Kidney epithelial cell (primary cell): ENCODE results near the gene MIA. TPM values are rescaled to one million over a fixed set of nuclear protein-coding genes. Genes with fewer than 3 reads are reported as not detected.

Experiments
- DNase-seq: peaks from one replicate; pipeline ENCODE4 v3.0.0-alpha.2; 2010; ENCODE audit warnings: low read depth
- H3K27me3 ChIP-seq: 2 replicates; pipeline ENCODE4 v1.6.0; 2011; ENCODE audit warnings: low read length; ENCODE audit not compliant: control insufficient read depth, insufficient read depth
- H3K36me3 ChIP-seq: 2 replicates; pipeline ENCODE4 v1.5.1; 2011; ENCODE audit warnings: low read length; ENCODE audit not compliant: control insufficient read depth, insufficient read depth
- H3K4me3 ChIP-seq: 2 replicates; pipeline ENCODE4 v1.5.1; 2011; ENCODE audit warnings: low read depth, mild to moderate bottlenecking, control low read depth, low read length
- total RNA-seq: library from RNA; depleted of rRNA; stranded (reverse); fragments of >200 nt; gene quantifications from 2 replicates; pipeline ENCODE4 v1.2.3, GENCODE V29; 2015
- TF ChIP-seq, protein P1 (sequence below): IDR thresholded peaks from 2 replicates; pipeline ENCODE4 v1.5.1; 2011; ENCODE audit warnings: mild to moderate bottlenecking, moderate library complexity, low read length, control low read depth, inconsistent platforms; ENCODE audit not compliant: insufficient read depth, poor library complexity, severe bottlenecking

Gene MIA
- total RNA-seq, 1 donor from 2014 or later, result not detected

DNA sequence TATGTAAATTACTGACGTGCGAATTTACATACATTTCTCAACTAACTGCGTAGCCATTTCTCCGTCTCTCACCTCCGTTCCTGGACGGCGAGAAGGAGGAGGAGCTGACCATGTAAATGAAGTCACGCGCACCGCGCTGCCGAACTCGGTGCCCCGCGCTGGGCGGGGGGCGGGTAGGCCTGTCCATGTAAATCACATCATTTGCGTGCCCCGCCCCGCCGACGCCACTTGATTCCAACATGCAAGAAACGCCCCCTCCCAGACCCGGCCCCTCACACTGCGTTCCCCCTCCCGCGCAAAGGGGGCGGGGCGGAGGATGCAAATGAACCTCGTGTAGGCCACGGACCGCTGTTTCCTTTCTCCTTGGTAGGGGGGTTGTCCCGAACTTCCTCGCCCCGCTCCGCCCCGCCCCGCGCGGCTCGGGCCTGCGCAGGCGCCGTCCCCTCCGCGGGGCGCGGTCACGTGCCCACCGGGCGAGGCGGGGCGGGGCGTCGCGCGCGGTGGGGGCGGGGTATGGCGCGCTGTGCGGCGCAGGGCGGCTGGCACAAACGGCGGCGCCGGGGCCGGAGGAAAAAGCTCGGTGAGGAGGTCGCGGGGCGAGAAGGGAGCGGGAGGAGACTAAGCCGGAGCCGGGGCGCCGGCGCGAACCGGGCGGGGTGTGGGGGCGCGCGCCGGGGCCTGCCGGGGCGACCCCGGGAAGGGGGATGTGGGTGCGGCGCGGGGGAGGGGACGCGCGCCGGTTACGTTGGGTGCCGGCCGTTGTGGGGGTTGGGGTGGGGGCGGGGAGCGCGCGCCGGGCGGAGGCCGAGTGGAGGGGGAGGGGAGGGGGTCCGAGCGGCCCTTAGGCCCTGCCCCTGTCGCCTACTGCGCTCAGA lies 23.6 kb downstream of the MIA start, which contains the start of gene EGLN2:
Gene EGLN2 (plus strand): TSS at position 509 of the 875 bp plus-strand sequence. CDS start 1,382 bp downstream, outside the sequence.
- H3K4me3 ChIP-seq, result peak within 1 kb of the TSS; percentile 98
- TF ChIP-seq, protein P1, sequence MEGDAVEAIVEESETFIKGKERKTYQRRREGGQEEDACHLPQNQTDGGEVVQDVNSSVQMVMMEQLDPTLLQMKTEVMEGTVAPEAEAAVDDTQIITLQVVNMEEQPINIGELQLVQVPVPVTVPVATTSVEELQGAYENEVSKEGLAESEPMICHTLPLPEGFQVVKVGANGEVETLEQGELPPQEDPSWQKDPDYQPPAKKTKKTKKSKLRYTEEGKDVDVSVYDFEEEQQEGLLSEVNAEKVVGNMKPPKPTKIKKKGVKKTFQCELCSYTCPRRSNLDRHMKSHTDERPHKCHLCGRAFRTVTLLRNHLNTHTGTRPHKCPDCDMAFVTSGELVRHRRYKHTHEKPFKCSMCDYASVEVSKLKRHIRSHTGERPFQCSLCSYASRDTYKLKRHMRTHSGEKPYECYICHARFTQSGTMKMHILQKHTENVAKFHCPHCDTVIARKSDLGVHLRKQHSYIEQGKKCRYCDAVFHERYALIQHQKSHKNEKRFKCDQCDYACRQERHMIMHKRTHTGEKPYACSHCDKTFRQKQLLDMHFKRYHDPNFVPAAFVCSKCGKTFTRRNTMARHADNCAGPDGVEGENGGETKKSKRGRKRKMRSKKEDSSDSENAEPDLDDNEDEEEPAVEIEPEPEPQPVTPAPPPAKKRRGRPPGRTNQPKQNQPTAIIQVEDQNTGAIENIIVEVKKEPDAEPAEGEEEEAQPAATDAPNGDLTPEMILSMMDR, result no peak
- DNase-seq, result peak; percentile 99
- peaks cover 2% of the 10 kb centered on the region for H3K36me3 ChIP-seq
- no peaks in the 10 kb centered on the region for H3K27me3 ChIP-seq

DNA sequence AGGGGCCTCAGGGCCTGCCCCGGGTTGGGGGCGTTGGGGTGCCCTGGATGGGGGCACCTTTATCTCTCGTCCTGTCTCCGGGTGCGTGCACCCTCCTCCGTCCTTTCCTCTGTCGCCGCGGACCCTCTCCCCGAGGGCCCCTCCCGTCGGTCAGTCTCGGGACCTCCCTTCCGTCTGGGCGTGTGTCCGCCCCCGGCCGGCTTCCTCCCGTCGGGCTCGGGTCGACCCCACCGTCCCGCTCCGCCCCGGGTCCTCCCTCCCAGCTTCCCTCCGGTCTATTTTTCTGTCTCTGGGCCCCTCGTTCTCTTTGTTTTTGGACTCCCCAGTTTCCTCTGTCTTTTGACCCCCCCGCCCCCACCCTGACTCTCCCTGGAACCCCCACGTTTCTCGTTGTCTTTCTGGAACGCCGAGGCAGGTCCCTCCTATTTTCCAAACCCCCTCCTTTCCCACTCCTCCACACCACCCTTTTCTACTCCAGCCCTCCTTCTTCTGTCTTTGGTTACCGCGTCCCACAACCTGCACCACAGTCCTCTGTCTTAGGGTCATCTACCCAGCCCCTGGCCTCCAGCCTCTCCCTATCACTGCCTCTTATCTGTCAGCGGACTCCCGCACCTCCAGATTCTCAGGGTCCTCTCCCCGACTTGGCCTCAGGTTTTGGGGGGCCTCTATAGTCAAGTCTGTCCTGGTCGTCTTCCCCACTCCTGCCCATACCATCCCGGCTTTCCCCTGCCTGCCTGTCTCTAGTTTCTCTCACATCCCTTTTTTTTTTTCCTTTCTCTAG lies 24.4 kb downstream of the MIA start:
- no peak for DNase-seq
- H3K36me3 ChIP-seq, result peaks cover 2% of the 10 kb centered on the region
- peak overlapping the region; percentile 98 for H3K4me3 ChIP-seq
- TF ChIP-seq, protein P1, result no peak
- H3K27me3 ChIP-seq, result no peaks in the 10 kb centered on the region

DNA sequence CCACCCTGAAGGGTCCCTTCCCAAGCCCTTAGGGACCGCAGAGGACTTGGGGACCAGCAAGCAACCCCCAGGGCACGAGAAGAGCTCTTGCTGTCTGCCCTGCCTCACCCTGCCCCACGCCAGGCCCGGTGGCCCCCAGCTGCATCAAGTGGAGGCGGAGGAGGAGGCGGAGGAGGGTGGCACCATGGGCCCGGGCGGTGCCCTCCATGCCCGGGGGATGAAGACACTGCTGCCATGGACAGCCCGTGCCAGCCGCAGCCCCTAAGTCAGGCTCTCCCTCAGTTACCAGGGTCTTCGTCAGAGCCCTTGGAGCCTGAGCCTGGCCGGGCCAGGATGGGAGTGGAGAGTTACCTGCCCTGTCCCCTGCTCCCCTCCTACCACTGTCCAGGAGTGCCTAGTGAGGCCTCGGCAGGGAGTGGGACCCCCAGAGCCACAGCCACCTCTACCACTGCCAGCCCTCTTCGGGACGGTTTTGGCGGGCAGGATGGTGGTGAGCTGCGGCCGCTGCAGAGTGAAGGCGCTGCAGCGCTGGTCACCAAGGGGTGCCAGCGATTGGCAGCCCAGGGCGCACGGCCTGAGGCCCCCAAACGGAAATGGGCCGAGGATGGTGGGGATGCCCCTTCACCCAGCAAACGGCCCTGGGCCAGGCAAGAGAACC lies 25.1 kb downstream of the MIA start:
- H3K4me3 ChIP-seq, result peak overlapping the region; percentile 98
- TF ChIP-seq, protein P1, result no peak
- H3K36me3 ChIP-seq, result peaks cover 3% of the 10 kb centered on the region

DNA sequence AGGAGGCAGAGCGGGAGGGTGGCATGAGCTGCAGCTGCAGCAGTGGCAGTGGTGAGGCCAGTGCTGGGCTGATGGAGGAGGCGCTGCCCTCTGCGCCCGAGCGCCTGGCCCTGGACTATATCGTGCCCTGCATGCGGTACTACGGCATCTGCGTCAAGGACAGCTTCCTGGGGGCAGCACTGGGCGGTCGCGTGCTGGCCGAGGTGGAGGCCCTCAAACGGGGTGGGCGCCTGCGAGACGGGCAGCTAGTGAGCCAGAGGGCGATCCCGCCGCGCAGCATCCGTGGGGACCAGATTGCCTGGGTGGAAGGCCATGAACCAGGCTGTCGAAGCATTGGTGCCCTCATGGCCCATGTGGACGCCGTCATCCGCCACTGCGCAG lies 25.7 kb downstream of the MIA start:
- Histone ChIP-seq H3K36me3 (peaks cover 3% of the 10 kb centered on the region), H3K4me3 (no peak overlapping the region), H3K27me3 (no peaks in the 10 kb centered on the region)
- no peak for DNase-seq
- TF ChIP-seq, protein P1, result no peak

More for the DNA sequence above, 25.1 kb downstream of the MIA start:
- DNase-seq, result no peak
- H3K27me3 ChIP-seq, result no peaks in the 10 kb centered on the region

DNA sequence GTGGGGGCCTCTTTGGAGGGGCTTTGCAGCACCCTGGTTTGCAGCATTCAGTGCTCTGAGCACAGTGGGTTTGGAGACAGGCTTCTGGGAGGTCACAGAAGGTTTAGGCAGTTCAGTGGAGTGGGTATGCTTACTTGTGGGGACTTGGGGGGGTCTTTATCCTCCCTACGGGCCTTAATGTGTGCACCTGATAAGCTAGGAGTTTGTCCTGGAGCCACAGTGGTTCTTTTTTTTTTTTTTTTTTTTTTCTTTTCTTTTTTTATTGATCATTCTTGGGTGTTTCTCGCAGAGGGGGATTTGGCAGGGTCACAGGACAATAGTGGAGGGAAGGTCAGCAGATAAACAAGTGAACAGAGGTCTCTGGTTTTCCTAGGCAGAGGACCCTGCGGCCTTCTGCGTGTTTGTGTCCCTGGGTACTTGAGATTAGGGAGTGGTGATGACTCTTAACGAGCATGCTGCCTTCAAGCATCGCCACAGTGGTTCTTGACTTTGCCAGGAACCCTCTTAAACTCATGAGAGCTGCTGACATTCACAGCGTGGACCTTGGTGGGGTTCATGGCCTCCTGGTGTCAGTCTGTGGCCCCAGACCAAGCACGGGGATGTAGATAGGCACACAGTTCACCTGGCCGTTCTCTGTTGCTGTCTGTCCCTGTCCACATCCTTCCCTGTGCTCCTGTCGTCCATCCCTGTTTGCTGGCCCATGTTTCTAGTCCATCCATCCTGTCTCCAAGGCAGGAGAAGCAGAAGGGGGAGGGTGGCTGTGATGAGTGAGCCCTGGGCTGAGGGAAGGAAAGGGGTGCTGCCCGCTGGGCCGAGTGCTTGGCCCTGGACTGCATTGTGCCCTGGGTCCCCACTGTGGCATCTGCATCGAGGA lies 26.3 kb downstream of the MIA start:
- peaks cover 3% of the 10 kb centered on the region for H3K36me3 ChIP-seq
- no peak for DNase-seq
- TF ChIP-seq, protein P1, result no peak
- no peak overlapping the region for H3K4me3 ChIP-seq
- H3K27me3 ChIP-seq, result no peaks in the 10 kb centered on the region
